NCI-H1436 (cell line): ENCODE data around the gene NXN.
"Not testable (repeated sequence)": the region's sequence is repeated elsewhere in the genome, so short reads cannot be mapped to it uniquely, and the experiment has no call there.

Source experiments
- DNase-seq: peaks from one replicate; lab custom pipeline; 2025; lab: John Stamatoyannopoulos, UW

The NXN gene

DNA sequence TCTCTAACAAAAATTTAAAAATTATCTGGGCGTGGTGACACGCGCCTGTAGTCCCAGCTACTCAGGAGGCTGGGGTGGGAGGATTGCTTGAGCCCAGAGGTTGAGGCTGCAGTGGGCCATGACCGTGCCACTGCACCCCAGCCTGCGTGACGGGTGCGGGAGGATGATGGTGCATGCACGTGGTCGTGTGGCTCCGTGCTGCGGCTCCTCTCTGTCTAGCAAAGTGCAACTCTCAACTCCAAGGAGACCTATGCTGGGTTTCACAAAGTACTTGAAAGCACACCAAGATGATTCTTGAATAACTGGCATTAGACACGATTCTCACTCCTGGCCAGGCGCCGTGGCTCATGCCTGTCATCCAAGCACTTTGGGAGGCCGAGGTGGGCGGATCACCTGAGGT lies 25.8 kb downstream of the NXN start:
- no peak for DNase-seq

DNA sequence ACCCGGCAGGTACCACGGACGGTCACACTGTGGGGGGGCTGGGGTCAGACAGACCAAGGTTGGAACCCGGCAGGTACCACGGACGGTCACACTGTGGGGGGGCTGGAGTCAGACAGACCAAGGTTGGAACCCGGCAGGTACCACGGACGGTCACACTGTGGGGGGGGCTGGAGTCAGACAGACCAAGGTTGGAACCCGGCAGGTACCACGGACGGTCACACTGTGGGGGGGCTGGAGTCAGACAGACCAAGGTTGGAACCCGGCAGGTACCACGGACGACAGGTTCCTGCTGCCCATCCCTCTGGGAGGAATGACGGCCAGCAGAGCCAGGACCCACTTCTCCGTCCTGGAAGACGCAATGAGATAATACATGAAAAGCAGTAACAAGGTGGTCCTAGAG lies 27.0 kb downstream of the NXN start:
- DNase-seq: not testable (repeated sequence)

DNA sequence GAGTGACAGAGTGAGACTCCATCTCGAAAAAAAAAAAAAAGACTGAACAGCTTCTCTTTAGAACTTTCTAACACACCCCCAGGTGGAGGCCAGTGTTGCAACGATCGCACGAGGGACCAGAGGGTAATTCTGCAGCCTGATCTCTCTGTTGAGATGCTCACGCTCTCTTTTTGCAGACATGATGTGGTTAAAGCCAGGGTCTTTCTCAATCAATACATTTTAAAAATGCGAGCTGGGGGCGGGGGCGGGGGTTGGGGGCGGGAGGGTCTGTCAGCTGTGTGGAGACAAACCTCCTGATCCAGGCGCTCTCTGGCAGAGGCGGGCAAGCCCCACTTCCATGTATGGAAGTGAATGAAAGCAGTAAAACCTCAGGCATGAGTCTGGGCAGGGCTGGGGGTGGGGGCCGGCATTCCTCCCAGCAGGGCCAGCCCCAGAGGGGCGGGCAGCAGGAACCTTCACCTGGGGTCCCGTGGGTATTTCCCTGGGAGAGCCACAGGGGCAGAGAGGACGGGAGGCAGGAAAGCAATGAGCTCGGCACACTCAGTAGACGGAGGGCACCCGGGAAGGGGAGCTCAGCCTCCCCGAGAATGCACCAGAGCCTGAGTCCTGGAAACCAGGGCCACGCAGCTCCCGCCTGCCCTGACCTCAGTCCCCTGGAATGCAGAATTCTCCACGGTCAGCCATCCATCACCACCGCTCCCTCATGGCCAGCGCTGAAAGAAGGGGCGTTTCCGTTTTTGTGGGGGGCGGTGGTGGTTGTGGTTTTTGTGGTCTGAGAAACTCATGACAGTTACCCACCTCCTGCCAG lies 28.0 kb downstream of the NXN start:
- no peak for DNase-seq

DNA sequence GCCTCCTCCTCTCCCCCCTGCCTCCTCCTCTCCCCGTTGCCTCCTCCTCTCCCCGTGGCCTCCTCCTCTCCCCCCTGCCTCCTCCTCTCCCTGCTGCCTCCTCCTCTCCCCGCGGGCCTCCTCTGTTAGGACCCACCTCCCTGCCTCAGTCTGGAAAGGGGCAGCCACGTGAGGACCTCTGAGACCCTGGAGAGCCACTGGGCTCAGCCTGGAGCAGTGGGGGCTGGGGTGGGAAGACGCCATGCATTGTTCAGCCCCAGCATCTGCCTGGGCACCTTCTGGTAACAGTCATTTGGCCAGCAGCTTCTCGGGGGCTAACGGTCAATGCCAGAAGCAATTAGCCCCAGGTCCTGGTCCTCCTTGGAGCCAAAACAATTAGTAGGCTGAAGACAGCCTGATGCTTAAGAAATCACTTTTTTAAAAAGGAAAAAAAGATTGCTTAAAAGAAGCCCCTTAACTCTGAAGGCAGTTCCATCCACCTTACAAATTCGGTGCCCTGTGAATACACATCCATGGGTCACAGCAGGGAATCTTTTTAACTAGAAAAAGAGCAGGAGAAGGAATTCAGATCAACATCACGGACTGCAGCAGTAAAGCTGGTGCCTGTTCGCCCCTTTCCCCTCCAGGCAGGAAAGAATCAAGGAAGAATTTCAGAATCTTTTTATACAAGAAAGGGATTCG lies 29.8 kb downstream of the NXN start:
- DNase-seq: no peak

DNA sequence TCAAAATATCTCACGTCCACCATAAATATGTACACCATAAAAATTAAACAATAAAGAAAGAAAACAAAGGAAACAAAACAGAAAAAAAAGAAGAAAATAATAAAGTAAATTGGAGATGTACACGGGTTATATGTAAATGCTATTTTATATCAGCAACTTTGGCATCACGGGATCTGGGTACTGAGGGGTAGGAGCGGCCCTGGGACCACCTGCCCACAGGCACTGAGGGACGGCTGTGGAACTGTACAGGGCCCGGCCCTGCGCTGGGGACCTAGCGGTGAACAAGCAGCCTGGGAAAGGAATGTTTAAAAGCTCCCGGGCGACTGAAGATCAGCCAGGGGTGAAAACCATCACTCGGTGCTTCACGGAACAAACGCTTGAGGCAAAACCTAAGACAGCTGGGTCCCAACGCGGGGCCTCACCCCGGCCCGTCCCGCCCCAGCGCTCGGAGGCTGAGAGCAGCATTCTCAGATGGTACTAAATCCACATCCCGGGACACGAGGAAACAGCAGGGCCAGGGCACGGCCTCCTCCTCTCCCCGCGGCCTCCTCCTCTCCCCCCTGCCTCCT lies 31.2 kb downstream of the NXN start:
- DNase-seq: peak; percentile 40

DNA sequence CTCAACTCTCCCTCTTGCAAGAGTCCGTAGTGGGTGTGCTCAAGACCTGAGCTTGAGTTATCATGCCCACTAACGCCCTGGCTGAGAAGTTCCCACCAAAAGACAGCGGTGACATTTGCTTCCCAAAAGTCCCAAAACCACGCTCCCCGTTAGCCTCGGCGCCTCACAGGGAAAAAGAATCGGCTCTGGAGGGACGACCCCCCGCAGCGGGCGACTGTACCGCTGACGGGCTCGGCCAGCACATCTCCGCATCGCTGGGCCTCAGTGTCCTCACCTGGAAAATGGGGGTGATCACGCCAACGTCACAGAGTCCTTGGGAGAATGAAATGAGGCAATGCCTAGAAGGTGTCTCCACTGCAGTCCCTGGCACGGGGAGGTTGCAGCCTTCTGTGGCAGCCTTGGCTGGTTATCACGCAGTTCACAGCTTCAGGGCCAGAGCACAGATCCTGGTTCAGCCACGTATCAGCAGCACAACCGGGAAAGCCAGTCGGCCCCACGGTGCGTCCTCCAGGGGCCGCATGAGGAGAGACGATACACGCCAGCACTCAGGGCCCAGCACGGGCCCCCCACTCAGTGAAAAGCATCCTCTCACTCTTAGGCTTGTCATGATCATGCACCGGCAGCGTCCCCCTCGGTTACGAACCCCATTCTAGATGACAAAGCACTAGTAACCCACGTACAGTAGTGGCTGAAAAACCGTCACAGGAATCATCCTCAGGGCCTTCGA lies 32.9 kb downstream of the NXN start:
- no peak for DNase-seq

DNA sequence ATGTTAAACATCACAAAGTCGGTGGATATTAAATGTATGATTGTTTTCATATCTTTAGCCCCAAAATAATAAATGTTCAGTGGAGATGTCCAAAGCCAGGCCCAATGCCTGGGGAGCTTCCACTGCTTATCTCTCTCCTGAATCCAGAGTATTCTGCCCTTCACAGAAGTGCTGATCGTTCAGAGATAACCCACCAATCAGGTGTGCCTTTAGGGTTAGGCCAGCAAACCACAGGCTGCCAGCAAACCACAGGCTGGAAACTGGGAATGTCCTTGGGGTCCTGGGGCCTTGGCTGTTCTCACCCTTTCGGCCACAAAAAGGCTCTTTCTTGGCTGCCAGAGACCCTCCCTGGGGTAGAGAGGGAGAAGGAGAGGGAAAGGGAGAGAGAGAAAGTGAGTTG lies 33.9 kb downstream of the NXN start:
- DNase-seq: no peak

DNA sequence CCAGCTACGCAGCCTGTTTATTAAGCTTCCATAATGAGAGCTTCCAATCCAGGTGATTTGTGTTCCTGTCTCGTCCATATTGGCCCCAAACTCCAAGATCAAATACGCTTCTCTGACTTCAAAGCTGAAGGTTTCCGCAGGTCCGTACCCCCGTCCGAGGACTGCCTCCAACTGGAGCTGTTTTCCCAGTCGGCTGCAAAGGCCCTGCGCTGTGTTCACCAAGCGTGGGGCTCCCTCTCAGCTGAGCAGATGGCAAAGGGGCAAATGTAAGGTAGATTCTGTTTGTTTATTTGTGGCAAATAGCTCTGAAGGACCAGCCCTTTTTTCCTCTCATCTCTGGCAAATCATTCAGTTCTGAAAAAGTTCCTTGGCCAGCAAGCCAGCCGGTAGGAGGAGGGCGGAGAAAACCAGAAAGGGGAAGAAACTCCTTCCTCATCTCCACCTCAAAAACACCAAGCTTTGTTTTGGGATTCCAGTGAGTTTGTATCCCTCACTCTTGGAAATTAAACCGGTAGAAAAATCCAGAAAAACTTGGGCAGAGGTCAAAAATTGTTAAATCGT lies 35.2 kb downstream of the NXN start:
- no peak for DNase-seq

DNA sequence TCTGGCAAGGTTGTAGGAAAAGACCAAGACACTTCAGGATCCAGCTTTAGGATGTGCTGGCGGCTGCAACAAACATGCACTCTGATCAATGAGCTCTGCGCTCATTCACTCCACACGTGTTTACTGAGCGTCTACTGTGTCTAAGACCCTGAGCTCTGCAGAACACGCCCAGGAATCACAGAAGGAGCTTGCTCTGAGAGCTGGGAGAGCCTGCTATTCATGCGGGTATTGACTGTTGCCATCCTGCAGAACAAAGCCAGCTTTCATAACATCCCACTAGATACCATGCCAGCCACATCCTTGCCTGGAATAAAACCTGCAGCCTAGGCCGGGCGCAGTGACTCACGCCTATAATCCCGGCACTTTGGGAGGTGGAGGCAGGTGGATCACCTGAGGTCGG lies 44.1 kb downstream of the NXN start:
- no peak for DNase-seq

DNA sequence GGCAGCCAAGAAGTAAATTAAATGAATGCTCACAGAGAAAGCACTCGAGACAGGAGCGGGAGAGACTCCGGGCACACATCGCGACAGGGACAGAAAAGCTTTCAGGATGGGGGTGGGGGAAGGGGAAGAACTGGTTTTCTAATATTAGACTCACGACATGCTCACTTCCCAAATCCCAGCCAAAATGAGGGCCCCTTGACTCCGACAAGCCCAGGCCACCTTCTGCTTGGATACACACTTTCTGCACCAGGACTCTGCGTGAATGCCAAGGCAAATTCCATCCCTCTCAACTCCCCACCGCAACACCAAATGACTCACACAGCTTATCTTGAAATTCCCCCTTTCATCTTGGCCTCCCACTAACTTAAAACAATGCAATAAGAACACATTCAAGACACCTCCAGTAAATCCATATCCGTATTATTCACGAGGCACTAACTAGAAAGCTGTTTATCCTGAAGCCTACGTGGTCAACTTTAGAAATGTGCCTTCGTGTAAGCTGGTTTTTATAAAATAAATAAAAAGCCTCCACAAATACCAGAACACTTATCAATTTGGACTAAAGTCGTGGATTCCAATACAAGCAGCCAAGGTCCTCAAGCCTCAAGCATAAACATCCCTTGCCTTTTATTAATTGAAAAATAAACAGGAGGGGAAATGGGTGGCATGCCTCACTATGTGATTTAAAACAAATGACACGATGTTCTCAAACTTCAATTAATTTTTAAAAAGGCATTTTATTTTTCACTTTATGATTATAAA lies 46.1 kb downstream of the NXN start:
- DNase-seq: no peak

DNA sequence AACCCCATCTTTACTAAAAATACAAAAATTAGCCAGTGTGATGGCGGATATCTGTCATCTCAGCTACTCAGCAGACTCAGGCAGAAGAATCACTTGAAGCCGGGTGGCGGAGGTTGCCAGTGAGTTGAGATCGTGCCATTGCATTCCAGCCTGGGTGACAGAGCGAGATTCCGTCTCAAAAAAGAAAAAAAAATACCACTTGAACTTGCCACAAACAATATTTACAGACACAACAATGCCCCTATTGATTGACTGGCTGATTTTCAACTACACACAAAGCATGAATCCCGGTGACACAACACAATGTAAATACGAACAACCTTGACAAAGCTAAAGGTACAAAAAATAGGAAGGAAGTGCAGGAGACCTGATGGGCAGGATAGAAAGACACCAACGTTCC lies 49.3 kb downstream of the NXN start:
- DNase-seq: no peak

DNA sequence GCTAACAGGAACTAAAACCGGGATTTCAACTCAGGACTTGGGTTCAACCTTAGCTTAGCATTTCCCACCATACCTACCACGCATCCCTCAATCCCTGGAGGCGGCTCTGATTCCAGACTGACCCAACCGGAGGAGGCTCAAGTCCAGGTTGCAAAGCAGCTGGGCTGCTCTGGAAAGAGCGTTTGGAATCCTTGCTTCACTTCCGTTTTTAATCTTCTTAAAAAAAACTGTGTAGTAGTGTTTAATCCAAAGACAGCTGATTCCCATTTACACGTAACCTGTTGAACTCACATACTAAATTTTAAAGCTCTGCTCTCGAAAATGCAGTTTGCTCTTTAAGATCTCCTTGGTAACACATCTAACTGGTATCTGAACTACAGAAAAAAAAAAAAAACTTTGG lies 50.0 kb downstream of the NXN start:
- no peak for DNase-seq

DNA sequence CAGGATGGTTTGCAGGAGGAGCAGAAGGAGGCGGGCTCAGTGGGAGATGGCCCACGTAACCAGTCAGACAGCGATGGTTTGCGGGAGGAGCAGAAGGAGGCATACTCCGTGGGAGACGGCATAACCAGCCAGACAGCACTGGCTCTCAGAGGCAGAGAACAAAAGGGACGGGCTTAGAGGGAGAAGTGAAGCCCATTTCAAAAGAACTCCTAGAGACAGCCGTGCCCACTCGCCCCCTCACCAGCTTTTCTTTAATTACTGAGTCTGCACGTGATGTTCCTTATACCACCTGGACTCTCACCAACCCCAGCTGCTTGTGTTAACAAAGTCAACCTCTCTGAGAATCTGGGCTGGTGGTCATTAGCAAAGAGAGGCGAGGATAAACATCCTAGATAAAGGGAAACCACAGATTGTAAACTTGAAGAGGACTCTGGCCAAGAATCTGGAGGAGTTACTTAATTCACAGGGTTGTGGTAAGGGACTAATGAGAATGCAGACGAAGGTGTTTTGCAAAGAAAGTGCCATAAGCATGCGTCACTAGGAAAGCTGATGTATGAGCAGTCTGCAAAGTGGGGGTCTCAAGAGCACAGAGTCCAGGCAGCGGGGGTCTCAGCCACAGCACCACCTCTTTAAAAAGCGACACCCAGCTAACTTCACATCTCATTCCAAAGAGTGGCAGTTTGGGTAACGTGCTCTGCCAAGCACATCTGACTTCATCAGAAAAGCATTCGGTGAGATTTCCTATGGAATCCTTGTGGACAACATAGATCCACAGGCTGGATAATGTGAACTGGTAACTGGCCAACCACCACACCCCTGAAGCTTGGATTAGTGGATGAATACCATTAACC lies 51.7 kb downstream of the NXN start:
- peak; percentile 3 for DNase-seq

DNA sequence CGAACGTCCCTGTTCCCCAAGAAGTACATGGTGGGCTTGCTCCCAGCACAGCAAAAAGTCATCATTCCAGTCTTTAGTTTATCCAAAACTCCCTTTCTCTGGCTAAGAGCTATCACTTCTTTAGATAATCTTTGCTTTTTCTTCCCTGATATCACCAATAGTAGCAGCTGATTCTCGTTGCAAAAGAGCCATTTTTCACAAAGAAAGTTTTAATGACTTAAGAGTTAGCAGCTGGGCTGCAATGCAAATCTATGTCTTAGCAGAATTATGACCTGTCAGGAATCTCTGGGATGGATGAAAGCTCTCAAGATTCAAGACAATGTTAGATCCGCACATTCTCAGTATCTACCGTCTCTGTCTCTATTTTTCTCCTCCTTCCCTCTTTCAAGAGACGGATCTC lies 53.8 kb downstream of the NXN start:
- DNase-seq: no peak

DNA sequence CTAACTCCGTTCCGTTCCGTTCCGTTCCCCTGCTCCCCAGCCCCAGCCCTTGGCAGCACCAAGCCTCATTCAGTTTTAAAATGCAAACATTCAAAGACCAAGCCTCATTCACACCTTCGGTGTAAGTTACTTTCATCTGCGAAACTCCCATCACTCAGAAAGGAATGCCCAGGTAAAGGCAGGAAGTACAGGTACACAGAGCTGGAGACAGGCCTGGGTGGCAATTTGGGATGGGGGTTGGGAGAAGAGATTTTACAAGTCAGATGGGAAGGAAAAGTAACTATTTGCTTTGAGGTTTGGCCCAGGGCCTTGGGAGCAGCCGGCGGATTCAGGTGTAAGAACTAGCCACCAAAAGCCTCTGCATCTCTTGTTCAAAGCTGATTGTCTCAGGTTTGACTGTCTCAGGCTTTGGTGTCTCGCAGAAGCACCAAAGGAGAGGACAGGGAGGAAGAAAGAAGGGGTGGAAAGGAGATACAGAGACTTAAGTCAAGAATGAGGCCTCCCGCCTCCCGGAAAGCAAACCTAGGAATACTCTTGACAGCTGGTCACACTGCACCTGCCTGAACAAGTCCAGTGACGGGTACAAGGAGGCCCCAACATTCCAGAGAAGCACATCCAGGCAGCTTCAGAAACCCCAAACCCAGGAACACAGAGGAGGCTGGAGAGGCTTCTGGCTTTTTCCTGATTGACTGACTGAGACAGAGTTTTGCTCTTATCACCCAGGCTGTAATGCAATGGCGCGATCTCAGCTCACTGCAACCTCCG lies 54.7 kb downstream of the NXN start:
- no peak for DNase-seq

DNA sequence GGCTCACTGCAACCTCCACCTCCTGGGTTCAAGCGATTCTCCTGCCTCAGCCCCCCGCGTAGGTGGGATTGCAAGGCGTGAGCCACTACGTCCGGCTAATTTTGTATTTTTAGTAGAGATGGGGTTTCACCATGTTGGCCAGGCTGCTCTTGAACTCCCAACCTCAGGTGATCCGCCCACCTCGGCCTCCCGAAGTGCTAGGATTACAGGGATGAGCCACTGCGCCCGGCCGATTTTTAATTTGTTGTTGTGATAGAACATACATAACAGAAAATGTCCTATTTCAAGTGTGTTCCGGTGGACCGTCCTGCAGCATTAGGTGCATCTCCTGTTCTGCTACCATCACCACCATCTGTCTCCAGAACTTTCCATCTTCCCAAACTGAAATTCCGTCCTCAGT lies 55.3 kb downstream of the NXN start:
- DNase-seq: not testable (repeated sequence)

DNA sequence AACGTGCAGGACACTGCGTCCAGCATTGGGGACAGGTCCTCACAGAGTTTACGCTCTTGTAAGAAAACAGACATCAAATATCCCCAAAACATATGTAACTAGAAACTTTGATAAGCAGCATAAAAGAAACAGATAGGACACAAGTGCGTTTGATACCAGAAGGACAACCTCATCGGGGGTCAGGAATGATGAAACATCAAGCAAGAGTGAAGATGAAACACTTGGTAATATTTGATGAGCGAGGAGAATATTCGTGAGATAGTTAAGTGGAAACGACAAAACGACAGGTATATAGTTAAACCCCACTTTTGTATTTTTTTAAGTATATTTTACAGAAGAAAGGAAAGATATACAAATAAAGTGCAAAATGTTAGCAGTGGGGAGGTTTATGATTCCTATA lies 55.9 kb downstream of the NXN start:
- DNase-seq: no peak

DNA sequence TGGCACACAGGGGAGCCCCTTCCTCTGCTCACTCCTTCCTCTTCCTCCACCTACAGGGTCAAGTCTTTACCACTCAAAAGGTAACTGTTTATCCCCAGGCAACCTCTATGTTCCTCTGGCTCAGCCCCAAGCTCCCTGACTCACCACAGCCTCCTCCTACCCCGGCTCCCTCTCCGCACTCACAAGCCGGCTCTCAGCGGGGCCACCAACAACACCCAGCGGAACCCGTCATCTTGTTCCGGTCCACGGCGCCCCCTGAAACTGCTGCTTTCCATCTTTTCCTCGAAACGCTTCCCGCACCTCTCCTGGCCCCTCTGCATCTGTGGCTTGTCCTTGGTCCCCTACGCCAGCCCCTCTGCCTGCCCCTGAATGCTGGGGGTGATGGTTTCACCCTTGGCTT lies 58.4 kb downstream of the NXN start:
- no peak for DNase-seq

DNA sequence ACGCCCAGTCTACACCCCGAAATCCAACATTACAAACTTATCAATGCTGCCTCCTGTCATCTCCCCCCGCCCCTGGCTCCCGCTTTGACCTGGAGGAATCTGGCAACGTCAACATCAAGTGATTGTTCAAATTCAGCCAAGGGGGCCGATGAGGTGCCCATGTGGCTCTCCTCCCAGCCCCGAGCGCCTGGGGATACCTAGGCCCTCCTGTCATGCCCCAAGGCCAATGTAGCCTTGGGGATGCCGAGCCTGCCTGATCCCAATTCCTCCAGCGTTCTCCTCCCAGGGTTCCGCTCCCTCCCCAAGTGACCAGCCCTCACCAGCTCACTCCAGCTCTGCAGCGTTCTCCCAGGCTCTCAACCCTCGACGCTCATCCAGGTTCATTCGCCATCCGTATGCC lies 59.4 kb downstream of the NXN start:
- DNase-seq: no peak
